ENCODE measurements around the gene TULP3. TPM values are rescaled to one million over a fixed set of nuclear protein-coding genes. Genes with fewer than 3 reads are reported as not detected.

The TULP3 gene
- total RNA-seq, 1 donor from 2014 or later = 30.2 TPM

Other genes starting within 250 kb of the TULP3 start
- gene FKBP4, start 95.9 kb upstream of the TULP3 start, total RNA-seq = 102 and 113 TPM in 2 replicates
- 38.8 and 43.5 TPM in 2 replicates for gene ITFG2, start 78.2 kb upstream of the TULP3 start, total RNA-seq
- not detected in 2 replicates for gene NRIP2, start 55.9 kb upstream of the TULP3 start, total RNA-seq
- 0.25 TPM in 1 of 2 replicates, not detected in the other for gene TEX52, start 33.9 kb upstream of the TULP3 start, total RNA-seq
- 147 and 149 TPM in 2 replicates for gene FOXM1, start 13.7 kb upstream of the TULP3 start, total RNA-seq
- 55.5 and 60.5 TPM in 2 replicates for gene RHNO1, start 13.7 kb upstream of the TULP3 start, total RNA-seq
- 28.6 and 30.9 TPM in 2 replicates for gene TEAD4, start 68.5 kb downstream of the TULP3 start, total RNA-seq
- 22.8 and 23.8 TPM in 2 replicates for gene TSPAN9, start 186.5 kb downstream of the TULP3 start, total RNA-seq